Lower leg skin (tissue), 4 donors: Measurements from ENCODE around the gene N4BP2L2. TPM values are rescaled to one million over a fixed set of nuclear protein-coding genes. Genes with fewer than 3 reads are reported as not detected.

Source experiments
- DNase-seq, 2 donors: peaks; one replicate each; pipeline ENCODE4 v3.0.0-alpha.2; 2019; ENCODE audit warnings: low spot score in 2 of 2
- H3K4me3 ChIP-seq: fragments of 200-600 bp; sonication (generic); 2 replicates; pipeline ENCODE4 v1.5.1; 2017; ENCODE audit warnings: mild to moderate bottlenecking, low read depth; ENCODE audit not compliant: poor library complexity, severe bottlenecking
- POLR2A ChIP-seq, 2 donors: fragments of 450-650 bp; IDR thresholded peaks; one replicate each; pipeline ENCODE4 v1.6.1; 2016 to 2017; ENCODE audit warnings: antibody characterized with exemption in 2 of 2, mild to moderate bottlenecking in 1 of 2, moderate library complexity in 1 of 2
- WGBS, 2 donors: methylation state at CpG; one replicate each; pipeline ENCODE4 v1.1.5; 2018; 5-methylcytosine and 5-hydroxymethylcytosine counted together
- intact Hi-C: fragments of 100-400 bp; cut with DNase I; formaldehyde crosslinking; loops from one replicate; pipeline ENCODE4 v1.15.0; 2023; ENCODE audit warnings: low total_unique reads
- total RNA-seq, 4 donors: library from RNA; depleted of rRNA; stranded (reverse); fragments of >200 nt; gene quantifications; one replicate each; pipeline ENCODE4 v1.1.0, GENCODE V29; 2016
- TF ChIP-seq, protein P1 (sequence below), 3 donors: fragments of 450-650 bp; IDR thresholded peaks; one replicate each; pipeline ENCODE4 v1.5.1; 2016; ENCODE audit warnings: antibody characterized with exemption in 3 of 3, mild to moderate bottlenecking in 3 of 3, moderate library complexity in 2 of 3

N4BP2L2 gene
- total RNA-seq, 4 donors from 2014 or later, result 96.6 to 154 (median 131) TPM

DNA sequence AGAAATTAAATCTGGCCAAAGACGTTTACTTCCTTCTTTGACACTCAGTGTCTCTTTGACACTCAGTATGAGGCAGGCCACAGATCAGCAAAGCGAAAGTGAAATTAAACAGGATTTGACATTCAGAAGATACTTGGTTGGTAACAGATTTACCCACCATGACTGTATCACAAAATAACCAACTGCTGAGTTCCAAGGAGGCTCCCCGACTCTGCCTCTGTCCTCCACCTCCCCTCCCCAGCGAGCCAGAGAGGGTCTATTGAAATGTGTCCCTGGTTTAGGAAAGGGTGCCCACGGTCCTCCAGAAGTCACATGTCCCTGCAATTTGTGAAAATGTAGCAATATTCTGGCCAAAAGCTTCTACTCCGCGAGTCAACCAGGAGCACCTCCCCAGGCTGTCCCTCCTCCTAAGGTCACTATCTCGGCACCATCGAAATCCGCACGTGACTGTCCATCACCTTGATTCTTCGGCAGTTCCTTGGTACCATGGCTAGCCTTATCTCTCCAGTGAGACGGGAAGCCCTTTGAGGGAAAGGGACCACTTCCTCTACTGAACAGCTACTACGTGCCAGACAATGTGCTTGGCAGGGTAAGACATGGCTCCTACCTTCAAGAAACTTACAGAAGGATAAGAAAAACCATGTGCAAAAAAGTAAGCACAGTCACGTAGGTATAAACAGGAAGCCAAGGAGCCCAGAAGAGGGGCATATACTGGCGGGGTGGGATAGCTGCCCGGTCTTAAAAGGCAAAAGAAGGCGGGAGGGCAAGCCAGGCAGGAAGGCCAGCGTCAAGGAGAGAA lies 112.2 kb downstream of the N4BP2L2 start:
- DNase-seq, result no peak
- 34 to 36% methylated on average over 19 of the region's 19 CpGs for WGBS, 2 donors
- peak overlapping the region; percentile 74 for H3K4me3 ChIP-seq
- intact Hi-C loops, result no loop called here
- TF ChIP-seq, protein P1, sequence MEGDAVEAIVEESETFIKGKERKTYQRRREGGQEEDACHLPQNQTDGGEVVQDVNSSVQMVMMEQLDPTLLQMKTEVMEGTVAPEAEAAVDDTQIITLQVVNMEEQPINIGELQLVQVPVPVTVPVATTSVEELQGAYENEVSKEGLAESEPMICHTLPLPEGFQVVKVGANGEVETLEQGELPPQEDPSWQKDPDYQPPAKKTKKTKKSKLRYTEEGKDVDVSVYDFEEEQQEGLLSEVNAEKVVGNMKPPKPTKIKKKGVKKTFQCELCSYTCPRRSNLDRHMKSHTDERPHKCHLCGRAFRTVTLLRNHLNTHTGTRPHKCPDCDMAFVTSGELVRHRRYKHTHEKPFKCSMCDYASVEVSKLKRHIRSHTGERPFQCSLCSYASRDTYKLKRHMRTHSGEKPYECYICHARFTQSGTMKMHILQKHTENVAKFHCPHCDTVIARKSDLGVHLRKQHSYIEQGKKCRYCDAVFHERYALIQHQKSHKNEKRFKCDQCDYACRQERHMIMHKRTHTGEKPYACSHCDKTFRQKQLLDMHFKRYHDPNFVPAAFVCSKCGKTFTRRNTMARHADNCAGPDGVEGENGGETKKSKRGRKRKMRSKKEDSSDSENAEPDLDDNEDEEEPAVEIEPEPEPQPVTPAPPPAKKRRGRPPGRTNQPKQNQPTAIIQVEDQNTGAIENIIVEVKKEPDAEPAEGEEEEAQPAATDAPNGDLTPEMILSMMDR (IDR thresholded peaks at IDR 0.05), result no peak
- TF ChIP-seq POLR2A (IDR thresholded peaks at IDR 0.05), result no peak

DNA sequence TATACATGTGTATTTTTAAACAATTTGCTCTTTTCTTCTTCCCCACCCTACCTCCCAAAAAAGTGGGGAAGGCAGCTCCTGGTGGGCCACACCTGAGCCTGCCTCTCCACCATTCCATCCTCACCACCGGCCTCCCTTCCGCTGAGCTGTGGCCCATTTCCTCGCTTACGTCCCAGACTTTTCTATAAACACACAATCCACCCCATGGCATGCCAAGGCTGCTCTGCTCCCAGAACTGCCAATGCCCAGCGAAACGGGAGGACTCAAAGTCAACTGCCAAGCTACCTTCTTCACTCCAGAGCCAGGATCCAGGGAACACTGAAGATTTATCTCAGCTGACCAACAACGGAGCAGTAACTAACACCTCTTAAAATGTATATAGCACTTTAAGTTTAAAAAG lies 113.4 kb downstream of the N4BP2L2 start:
- intact Hi-C loops, result no loop called here
- no peak overlapping the region for H3K4me3 ChIP-seq
- DNase-seq, result no peak
- no peak for TF ChIP-seq POLR2A (IDR thresholded peaks at IDR 0.05)
- TF ChIP-seq, protein P1 (IDR thresholded peaks at IDR 0.05), result no peak
- WGBS, 2 donors, result 88 to 90% methylated on average over 7 of the region's 7 CpGs

DNA sequence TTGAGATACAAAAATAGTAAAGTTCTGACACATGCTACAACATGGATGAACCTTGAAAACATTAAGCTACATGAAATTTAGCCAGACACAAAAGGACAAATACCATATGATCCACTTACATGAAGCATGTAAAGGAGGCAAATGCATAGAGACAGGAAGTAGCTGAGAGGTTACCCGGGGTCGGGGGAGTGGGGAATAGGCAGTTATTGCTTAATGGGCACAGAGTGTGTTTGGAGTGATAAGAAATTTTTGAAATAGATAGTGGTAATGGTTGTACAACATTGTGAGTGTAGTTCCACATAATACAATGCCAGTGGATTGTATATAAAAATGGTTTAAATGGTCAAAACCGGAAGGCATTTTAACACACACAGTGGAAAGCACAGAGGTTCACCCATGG lies 115.0 kb downstream of the N4BP2L2 start:
- WGBS, 2 donors, result 89% methylated on average over 3 of the region's 3 CpGs
- intact Hi-C loops, result no loop called here
- TF ChIP-seq, protein P1 (IDR thresholded peaks at IDR 0.05), result no peak
- no peak for TF ChIP-seq POLR2A (IDR thresholded peaks at IDR 0.05)

DNA sequence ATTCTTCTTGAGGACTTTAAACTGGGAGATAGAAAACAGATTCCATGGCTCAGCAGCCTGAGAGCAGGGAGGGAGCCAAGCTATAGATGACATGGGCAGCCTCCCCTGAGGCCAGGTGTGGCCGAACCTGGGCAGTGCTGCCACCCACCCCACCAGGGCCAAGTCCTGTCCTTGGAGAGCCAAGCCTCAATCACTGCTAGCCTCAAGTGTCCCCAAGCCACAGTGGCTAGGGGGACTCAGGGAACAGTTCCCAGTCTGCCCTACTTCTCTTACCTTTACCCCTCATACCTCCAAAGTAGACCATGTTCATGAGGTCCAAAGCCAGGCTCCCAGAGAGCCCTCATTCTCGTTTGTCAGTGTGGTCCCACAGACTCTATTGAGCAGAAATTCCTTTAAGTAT lies 118.7 kb downstream of the N4BP2L2 start:
- intact Hi-C loops, result no loop called here
- TF ChIP-seq, protein P1 (IDR thresholded peaks at IDR 0.05), result no peak
- no peak overlapping the region for H3K4me3 ChIP-seq
- DNase-seq, result no peak
- 95% methylated on average over 2 of the region's 2 CpGs for WGBS, 2 donors

More for the DNA sequence above, 115.0 kb downstream of the N4BP2L2 start:
- DNase-seq, result no peak
- H3K4me3 ChIP-seq, result no peak overlapping the region

DNA sequence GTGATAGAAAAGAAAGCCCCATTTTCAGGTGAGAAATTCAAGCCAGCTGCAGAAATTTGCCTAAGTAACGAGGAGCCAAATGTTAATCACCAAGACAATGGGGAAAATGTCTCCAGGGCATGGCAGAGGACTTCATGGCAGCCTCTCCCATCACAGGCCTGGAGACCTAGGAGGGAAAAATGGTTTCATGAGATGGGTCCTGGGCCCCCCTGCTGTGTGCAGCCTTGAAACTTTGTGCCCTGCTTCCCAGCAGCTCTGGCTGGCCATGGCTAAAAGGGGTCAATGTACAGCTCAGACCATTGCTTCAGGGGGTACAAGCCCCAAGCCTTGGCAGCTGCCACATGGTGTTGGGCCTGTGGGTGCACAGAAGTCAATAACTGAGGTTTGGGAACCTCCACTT lies 120.6 kb downstream of the N4BP2L2 start:
- DNase-seq, result no peak
- intact Hi-C loops, result no loop called here
- TF ChIP-seq, protein P1 (IDR thresholded peaks at IDR 0.05), result no peak
- no peak for TF ChIP-seq POLR2A (IDR thresholded peaks at IDR 0.05)
- WGBS, 2 donors, result 67 to 68% methylated on average over 1 of the region's 1 CpG
- no peak overlapping the region for H3K4me3 ChIP-seq

DNA sequence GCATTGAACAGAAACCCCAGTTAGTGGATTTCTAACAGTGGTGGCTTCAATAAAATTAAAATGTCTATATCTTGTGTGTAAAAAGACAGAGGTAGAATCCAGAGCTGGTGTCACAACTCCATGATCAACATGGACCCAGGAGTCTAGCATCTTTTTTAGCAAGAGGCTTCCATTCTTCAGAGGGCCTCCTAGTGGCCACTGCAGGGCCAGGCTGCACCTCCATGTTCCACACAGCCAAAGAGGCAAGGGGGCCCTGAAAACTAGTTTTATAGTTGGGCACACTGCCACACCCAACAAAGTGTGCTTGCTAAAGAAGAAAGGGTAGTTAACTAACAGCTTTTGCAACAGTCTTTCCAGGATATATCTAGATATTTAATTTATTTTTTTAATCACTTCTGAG lies 123.6 kb downstream of the N4BP2L2 start:
- H3K4me3 ChIP-seq, result no peak overlapping the region
- no peak for DNase-seq
- TF ChIP-seq, protein P1 (IDR thresholded peaks at IDR 0.05), result no peak
- TF ChIP-seq POLR2A (IDR thresholded peaks at IDR 0.05), result no peak
- intact Hi-C loops, result no loop called here
